GM12878 (cell line): ENCODE data around the gene UCKL1. TPM values are rescaled to one million over a fixed set of nuclear protein-coding genes. Genes with fewer than 3 reads are reported as not detected.
A peak's percentile ranks its signal among the peaks of the same experiment; 100 is the strongest.

Experiments
- BCL11A ChIP-seq: IDR thresholded peaks from 2 replicates; pipeline ENCODE4 v1.6.1; 2011; ENCODE audit warnings: low read depth, low read length
- ETV6 ChIP-seq, 2 experiments: fragments of 450-650 bp in 1 of 2; IDR thresholded peaks in 1 of 2; conservative IDR thresholded peaks in 1 of 2; 2 replicates each; pipeline ENCODE4 v1.6.1; 2014; ENCODE audit warnings: antibody characterized with exemption in 1 of 2, borderline replicate concordance in 1 of 2, low read depth in 1 of 2, mild to moderate bottlenecking in 1 of 2, moderate library complexity in 1 of 2
- MTA2 ChIP-seq: fragments of 450-650 bp; IDR thresholded peaks from 2 replicates; pipeline ENCODE4 v1.6.1; 2016; ENCODE audit warnings: low read depth, mild to moderate bottlenecking, moderate library complexity
- RAD21 ChIP-seq: IDR thresholded peaks from 2 replicates; pipeline ENCODE4 v1.6.1; 2011; ENCODE audit warnings: mild to moderate bottlenecking, low read depth, low read length, moderate library complexity; ENCODE audit not compliant: insufficient read depth
- SUZ12 ChIP-seq: fragments of 200-600 bp; sonication (generic); IDR thresholded peaks from one replicate; pipeline ENCODE4 v1.6.1; 2018; ENCODE audit warnings: antibody characterized with exemption, mild to moderate bottlenecking; ENCODE audit not compliant: unreplicated experiment
- TAF1 ChIP-seq: IDR thresholded peaks from 2 replicates; pipeline ENCODE4 v1.6.1; 2011; ENCODE audit warnings: mild to moderate bottlenecking, low read depth, low read length, borderline replicate concordance
- TBL1XR1 ChIP-seq: IDR thresholded peaks from 2 replicates; pipeline ENCODE4 v1.6.1; 2012; ENCODE audit warnings: low read depth, low read length, improper control_type of control experiment
- polyA plus RNA-seq, 11 experiments: library from polyadenylated mRNA; depleted of rRNA in 4 of 11; unstranded in 6 of 11; stranded (reverse) in 5 of 11; fragments of >200 nt; fragmentation: Nextera tagmentation in 4 of 11; fragmentation: Illumina TruSeq in 1 of 11; extraction: Ambion mirVana in 4 of 11; extraction: Trizol in 1 of 11; gene quantifications; 1 replicate in 1 of 11; 2 replicates in 10 of 11; pipeline versions ENCODE4 v1.2.1 to v1.2.3, GENCODE V29; 2011 to 2016; ENCODE audit warnings: inconsistent platforms in 2 of 11, missing spikeins in 2 of 11, low read depth in 1 of 11
- total RNA-seq, 4 experiments: library from RNA; depleted of rRNA in 3 of 4; stranded (reverse); fragments of >200 nt in 3 of 4; fragmentation: Illumina TruSeq in 1 of 4; extraction: Trizol in 1 of 4; gene quantifications; 2 replicates each; pipeline versions ENCODE4 v1.2.1 to v1.2.3, GENCODE V29; 2013 to 2021
- TF ChIP-seq, protein P1 (sequence below): fragments of 450-650 bp; IDR thresholded peaks from 2 replicates; pipeline ENCODE4 v1.6.1; 2017; ENCODE audit warnings: mild to moderate bottlenecking, low read depth, inconsistent platforms; ENCODE audit not compliant: poor library complexity, severe bottlenecking

The UCKL1 gene
- total and polyA plus RNA-seq, 10 of the 15 experiments (the other 5 are each of a cell fraction or from before 2014, with no cell fraction given) = 2.4 to 36.3 (median 24.8) TPM

DNA sequence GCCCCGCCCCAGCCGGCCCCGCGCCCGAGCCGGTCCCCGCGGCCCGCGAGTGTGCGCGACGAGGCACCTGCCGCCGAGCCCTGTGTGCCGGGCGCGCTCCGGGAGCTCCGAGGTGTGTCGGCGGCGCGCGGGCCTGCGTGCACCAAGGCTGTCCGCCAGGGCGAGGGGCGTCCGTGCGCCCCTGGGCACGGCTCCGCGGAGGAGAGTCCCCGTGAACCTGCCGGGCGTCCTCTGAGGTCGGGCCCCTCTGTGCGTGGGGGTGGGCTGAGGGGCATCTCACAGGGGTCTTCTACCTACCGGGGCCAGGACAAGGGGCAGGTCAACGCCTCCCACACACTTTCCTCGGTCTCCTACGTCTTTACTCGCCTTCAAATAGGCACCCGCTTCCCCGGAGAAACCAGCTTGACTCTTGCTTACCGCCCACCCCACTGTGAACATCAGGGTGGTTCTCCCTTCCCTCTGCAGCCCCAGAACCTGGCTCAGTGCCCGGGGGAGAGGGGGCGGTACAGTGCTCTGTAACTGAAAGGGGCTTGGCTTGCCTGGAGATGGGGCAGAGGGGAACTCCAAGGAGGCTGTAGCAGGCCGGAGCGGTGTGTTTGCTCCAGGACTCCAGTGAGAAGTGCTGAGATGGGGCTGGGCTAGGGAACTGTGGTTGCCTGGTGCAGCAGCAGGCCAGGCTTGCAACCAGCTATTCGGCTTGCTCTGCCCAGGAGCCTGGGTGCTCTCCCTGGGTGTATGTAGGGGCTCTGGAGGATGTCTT, 23.5 kb upstream of the UCKL1 start, which contains the start of gene SAMD10 (continued):
- TF ChIP-seq, protein P1, sequence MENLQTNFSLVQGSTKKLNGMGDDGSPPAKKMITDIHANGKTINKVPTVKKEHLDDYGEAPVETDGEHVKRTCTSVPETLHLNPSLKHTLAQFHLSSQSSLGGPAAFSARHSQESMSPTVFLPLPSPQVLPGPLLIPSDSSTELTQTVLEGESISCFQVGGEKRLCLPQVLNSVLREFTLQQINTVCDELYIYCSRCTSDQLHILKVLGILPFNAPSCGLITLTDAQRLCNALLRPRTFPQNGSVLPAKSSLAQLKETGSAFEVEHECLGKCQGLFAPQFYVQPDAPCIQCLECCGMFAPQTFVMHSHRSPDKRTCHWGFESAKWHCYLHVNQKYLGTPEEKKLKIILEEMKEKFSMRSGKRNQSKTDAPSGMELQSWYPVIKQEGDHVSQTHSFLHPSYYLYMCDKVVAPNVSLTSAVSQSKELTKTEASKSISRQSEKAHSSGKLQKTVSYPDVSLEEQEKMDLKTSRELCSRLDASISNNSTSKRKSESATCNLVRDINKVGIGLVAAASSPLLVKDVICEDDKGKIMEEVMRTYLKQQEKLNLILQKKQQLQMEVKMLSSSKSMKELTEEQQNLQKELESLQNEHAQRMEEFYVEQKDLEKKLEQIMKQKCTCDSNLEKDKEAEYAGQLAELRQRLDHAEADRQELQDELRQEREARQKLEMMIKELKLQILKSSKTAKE = peak; percentile 22
- peak; percentile 14; the same call in 1 of the 2 replicates for TF ChIP-seq TBL1XR1
- 0 out of 2 replicates have a peak, but pooled peaks have one; percentile 2 for TF ChIP-seq BCL11A
- 0 out of 4 replicates have a peak, but pooled peaks of 1 of the 2 experiments have one; percentile 11 for TF ChIP-seq ETV6 (conservative IDR thresholded peaks at IDR 0.05 in 1 of 2, IDR thresholded peaks at IDR 0.05 in 1 of 2; ENCODE audit: borderline replicate concordance in 1 of 2, low read depth in 1 of 2)
- no peak for TF ChIP-seq RAD21
- peak; percentile 66; the same call in 1 of the 2 replicates for TF ChIP-seq TAF1
- TF ChIP-seq MTA2 = no peak; the same call in 1 of the 2 replicates
- TF ChIP-seq SUZ12 = no peak
- TF ChIP-seq, all 136 proteins: peak for 39
